Smooth muscle cell (in vitro differentiated cells): Measurements from ENCODE around the gene FAM9A. TPM values are rescaled to one million over a fixed set of nuclear protein-coding genes. Genes with fewer than 3 reads are reported as not detected.
"Not testable (repeated sequence)": the region's sequence is repeated elsewhere in the genome, so short reads cannot be mapped to it uniquely, and the experiment has no call there.

Experiments used
- DNase-seq: peaks from one replicate; lab custom pipeline; 2025; ENCODE audit not compliant: unreplicated experiment; lab: John Stamatoyannopoulos, UW
- H2AFZ ChIP-seq: fragments of 200-600 bp; sonication (generic); 2 replicates; pipeline ENCODE4 v1.6.0; 2016; ENCODE audit warnings: antibody characterized with exemption, low read depth, mild to moderate bottlenecking
- H3F3A ChIP-seq: fragments of 200-600 bp; sonication (generic); 2 replicates; pipeline ENCODE4 v1.6.0; 2017; ENCODE audit warnings: antibody characterized with exemption, low read depth
- H3K27ac ChIP-seq: fragments of 200-600 bp; sonication (generic); 2 replicates; pipeline ENCODE4 v1.5.1; 2016; ENCODE audit warnings: low read depth, mild to moderate bottlenecking
- H3K27me3 ChIP-seq: fragments of 200-600 bp; sonication (generic); 2 replicates; pipeline ENCODE4 v1.6.1; 2016; ENCODE audit warnings: low read depth, mild to moderate bottlenecking
- H3K36me3 ChIP-seq: fragments of 200-600 bp; sonication (generic); 2 replicates; pipeline ENCODE4 v1.5.1; 2016; ENCODE audit warnings: low read depth
- H3K4me1 ChIP-seq: fragments of 200-600 bp; sonication (generic); 2 replicates; pipeline ENCODE4 v1.5.1; 2016; ENCODE audit warnings: low read depth
- H3K4me2 ChIP-seq: fragments of 200-600 bp; sonication (generic); 2 replicates; pipeline ENCODE4 v1.6.0; 2016; ENCODE audit warnings: mild to moderate bottlenecking
- H3K4me3 ChIP-seq: fragments of 200-600 bp; sonication (generic); 2 replicates; pipeline ENCODE4 v1.5.1; 2016; ENCODE audit warnings: mild to moderate bottlenecking
- H3K79me2 ChIP-seq: fragments of 200-600 bp; sonication (generic); 2 replicates; pipeline ENCODE4 v1.6.0; 2016; ENCODE audit warnings: low read depth, mild to moderate bottlenecking
- H3K9ac ChIP-seq: fragments of 200-600 bp; sonication (generic); 2 replicates; pipeline ENCODE4 v1.6.0; 2016; ENCODE audit warnings: low read depth
- H3K9me3 ChIP-seq: fragments of 200-600 bp; sonication (generic); replicated peaks from 2 replicates; pipeline ENCODE4 v1.5.1; 2016; ENCODE audit warnings: low read depth
- H4K20me1 ChIP-seq: fragments of 200-600 bp; sonication (generic); 2 replicates; pipeline ENCODE4 v1.6.0; 2016; ENCODE audit warnings: low read depth
- WGBS: methylation state at CpG from one replicate; pipeline ENCODE4 v1.1.7; 2016; ENCODE audit warnings: low lambda C conversion rate; 5-methylcytosine and 5-hydroxymethylcytosine counted together
- polyA plus RNA-seq: library from polyadenylated mRNA; unstranded; fragments of >200 nt; fragmentation: Nextera tagmentation; extraction: Ambion mirVana; gene quantifications from 2 replicates; pipeline ENCODE4 v1.2.1, GENCODE V29; 2016
- total RNA-seq: library from RNA; depleted of rRNA; stranded (reverse); fragments of >200 nt; gene quantifications from 2 replicates; pipeline ENCODE4 v1.2.3, GENCODE V29; 2014
- TF ChIP-seq, protein P1 (sequence below): fragments of 200-600 bp; sonication (generic); IDR thresholded peaks from 2 replicates; pipeline ENCODE4 v1.5.1; 2017; ENCODE audit warnings: borderline replicate concordance, mild to moderate bottlenecking, antibody characterized with exemption; ENCODE audit not compliant: insufficient read depth, poor library complexity, severe bottlenecking

FAM9A gene
- total and polyA plus RNA-seq, 2 experiments from 2014 or later = not detected

DNA sequence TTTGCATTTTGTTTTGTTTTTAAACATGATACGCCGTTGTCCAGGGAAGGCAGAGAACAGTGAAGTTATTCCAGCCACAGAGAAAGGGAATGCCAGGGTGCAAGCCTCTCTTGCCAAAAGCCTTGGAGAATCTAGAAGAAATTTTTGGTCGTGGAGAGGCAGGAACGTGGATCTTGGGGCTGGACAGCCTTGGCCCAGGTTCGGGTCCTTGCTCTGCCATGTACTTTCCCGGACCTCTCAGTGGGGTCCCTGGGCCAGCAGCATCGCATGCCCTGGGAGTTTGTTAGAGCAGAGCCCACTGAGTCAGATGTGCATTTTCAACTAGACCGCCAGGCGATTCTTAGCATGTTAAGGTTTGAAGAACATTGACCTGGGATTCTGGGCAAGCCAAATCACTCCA, 18.6 kb downstream of the FAM9A start:
- no peaks in the 10 kb centered on the region for H3K9me3 ChIP-seq
- DNase-seq = no peak
- H3K27ac ChIP-seq = no peak overlapping the region
- H3K36me3 ChIP-seq = no peaks in the 10 kb centered on the region
- no peaks in the 10 kb centered on the region for H3K27me3 ChIP-seq
- H3K9ac ChIP-seq = no peak overlapping the region
- H3F3A ChIP-seq = no peaks in the 10 kb centered on the region
- H3K79me2 ChIP-seq = no peaks in the 10 kb centered on the region
- no peaks in the 10 kb centered on the region for H4K20me1 ChIP-seq
- no peak overlapping the region for H3K4me2 ChIP-seq
- H2AFZ ChIP-seq = no peak overlapping the region
- no peak overlapping the region for H3K4me3 ChIP-seq
- no peaks in the 10 kb centered on the region for H3K4me1 ChIP-seq
- TF ChIP-seq, protein P1, sequence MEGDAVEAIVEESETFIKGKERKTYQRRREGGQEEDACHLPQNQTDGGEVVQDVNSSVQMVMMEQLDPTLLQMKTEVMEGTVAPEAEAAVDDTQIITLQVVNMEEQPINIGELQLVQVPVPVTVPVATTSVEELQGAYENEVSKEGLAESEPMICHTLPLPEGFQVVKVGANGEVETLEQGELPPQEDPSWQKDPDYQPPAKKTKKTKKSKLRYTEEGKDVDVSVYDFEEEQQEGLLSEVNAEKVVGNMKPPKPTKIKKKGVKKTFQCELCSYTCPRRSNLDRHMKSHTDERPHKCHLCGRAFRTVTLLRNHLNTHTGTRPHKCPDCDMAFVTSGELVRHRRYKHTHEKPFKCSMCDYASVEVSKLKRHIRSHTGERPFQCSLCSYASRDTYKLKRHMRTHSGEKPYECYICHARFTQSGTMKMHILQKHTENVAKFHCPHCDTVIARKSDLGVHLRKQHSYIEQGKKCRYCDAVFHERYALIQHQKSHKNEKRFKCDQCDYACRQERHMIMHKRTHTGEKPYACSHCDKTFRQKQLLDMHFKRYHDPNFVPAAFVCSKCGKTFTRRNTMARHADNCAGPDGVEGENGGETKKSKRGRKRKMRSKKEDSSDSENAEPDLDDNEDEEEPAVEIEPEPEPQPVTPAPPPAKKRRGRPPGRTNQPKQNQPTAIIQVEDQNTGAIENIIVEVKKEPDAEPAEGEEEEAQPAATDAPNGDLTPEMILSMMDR = no peak
- 86% methylated on average over 9 of the region's 9 CpGs for WGBS

DNA sequence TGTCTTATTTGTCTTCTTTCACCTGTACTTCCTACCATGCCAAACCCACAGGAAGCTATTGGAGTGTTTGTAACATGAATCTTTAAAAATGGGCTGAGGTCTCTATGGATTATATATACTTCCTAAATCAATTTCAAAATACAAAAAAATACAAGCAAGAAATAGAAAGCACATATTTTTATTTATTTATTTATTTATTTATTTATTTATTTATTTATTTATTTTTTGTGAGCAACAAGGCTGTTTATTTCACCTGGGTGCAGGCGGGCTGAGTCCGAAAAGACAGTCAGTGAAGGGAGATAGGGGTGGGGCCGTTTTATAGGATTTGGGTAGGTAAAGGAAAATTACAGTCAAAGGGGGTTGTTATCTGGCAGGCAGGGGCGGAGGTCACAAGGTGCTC, 19.3 kb downstream of the FAM9A start:
- H4K20me1 ChIP-seq, H3K4me1 ChIP-seq, H3K27ac ChIP-seq, H3K36me3 ChIP-seq, DNase-seq, H3K27me3 ChIP-seq, H3K4me3 ChIP-seq, H3K9ac ChIP-seq, H2AFZ ChIP-seq, H3K9me3 ChIP-seq, H3F3A ChIP-seq, H3K4me2 ChIP-seq, H3K79me2 ChIP-seq: not testable (repeated sequence)
- 63% methylated on average over 4 of the region's 4 CpGs for WGBS

DNA sequence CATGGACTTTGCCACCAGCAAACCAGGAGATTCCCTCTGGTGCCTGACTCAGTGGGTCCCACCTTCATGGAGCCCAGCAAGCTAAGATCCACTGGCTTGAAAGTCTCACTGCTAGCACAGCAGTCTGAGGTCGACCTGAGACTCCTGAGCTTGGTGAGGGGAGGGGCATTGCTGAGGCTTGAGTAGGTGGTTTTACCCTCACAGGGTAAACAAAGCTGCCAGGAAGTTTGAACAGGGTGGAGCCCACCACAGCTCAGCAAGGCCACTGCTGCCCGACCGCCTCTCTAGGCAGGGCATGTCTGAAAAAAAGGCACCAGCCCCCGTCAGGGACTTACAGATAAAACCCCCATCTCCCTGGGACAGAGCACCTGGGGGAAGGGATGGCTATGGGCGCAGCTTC, 28.1 kb downstream of the FAM9A start:
- H3K9ac ChIP-seq = no peak overlapping the region
- no peaks in the 10 kb centered on the region for H3K27me3 ChIP-seq
- H3K4me1 ChIP-seq = no peaks in the 10 kb centered on the region
- TF ChIP-seq, protein P1 = no peak
- H3K4me3 ChIP-seq = no peak overlapping the region
- H2AFZ ChIP-seq = no peak overlapping the region
- H3K79me2 ChIP-seq = no peaks in the 10 kb centered on the region
- H3K4me2 ChIP-seq = no peak overlapping the region
- H4K20me1 ChIP-seq = no peaks in the 10 kb centered on the region
- no peak for DNase-seq
- 66% methylated on average over 5 of the region's 5 CpGs for WGBS
- no peaks in the 10 kb centered on the region for H3K36me3 ChIP-seq
- no peaks in the 10 kb centered on the region for H3F3A ChIP-seq
- H3K9me3 ChIP-seq = no peaks in the 10 kb centered on the region
- no peak overlapping the region for H3K27ac ChIP-seq

DNA sequence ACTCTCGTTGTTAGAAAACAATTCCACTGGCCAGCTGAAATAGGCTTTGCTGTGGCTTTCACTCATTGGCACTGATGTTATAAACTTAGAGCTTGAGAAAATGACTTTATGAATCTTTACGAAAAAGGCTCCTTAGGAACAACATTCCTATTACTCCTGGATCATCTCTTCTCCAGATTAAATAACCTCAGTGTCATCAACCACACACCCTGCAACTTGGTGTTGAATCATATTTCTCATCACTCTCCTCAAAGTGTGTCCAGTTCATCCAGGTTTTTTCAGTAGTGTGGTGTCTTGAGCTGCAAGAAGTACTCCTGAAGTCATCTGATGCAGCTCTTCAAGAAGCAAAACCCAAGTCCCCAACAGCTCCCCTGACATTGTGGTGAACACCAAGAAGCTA, 41.2 kb downstream of the FAM9A start:
- no peak overlapping the region for H3K9ac ChIP-seq
- DNase-seq = no peak
- H3F3A ChIP-seq = no peaks in the 10 kb centered on the region
- no peaks in the 10 kb centered on the region for H3K79me2 ChIP-seq
- H3K27me3 ChIP-seq = no peaks in the 10 kb centered on the region
- no peaks in the 10 kb centered on the region for H3K36me3 ChIP-seq
- WGBS = 66% methylated on average over 2 of the region's 2 CpGs
- H2AFZ ChIP-seq = no peak overlapping the region
- no peaks in the 10 kb centered on the region for H3K4me1 ChIP-seq
- no peaks in the 10 kb centered on the region for H4K20me1 ChIP-seq
- TF ChIP-seq, protein P1 = no peak
- H3K4me2 ChIP-seq = no peak overlapping the region
- no peaks in the 10 kb centered on the region for H3K9me3 ChIP-seq
- no peak overlapping the region for H3K4me3 ChIP-seq
- H3K27ac ChIP-seq = no peak overlapping the region

DNA sequence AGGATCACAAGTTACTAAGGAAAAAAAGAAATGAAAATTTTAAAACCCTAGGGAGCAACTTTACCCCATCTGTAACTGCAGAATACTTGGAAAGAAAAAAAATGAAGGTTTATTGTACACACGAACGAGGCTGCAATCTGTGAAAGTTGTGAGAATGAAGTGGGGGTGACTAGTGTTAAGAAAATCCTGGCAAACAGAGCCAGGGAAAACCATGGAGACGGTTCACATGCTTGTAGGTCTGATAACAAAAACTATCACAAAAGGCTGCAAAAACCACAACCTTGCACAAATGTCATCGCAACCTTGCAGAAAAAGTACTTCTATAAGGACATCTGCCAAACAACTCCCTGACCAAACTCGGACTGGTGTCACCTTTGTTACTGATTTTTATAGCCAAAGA, 42.5 kb downstream of the FAM9A start:
- not testable (repeated sequence) for H3K36me3 ChIP-seq, H4K20me1 ChIP-seq, H2AFZ ChIP-seq, H3K4me3 ChIP-seq, DNase-seq, H3K4me2 ChIP-seq, H3K4me1 ChIP-seq, H3K27ac ChIP-seq, H3K9ac ChIP-seq, H3K9me3 ChIP-seq, H3K27me3 ChIP-seq, H3F3A ChIP-seq, H3K79me2 ChIP-seq
- WGBS = 63% methylated on average over 5 of the region's 5 CpGs

DNA sequence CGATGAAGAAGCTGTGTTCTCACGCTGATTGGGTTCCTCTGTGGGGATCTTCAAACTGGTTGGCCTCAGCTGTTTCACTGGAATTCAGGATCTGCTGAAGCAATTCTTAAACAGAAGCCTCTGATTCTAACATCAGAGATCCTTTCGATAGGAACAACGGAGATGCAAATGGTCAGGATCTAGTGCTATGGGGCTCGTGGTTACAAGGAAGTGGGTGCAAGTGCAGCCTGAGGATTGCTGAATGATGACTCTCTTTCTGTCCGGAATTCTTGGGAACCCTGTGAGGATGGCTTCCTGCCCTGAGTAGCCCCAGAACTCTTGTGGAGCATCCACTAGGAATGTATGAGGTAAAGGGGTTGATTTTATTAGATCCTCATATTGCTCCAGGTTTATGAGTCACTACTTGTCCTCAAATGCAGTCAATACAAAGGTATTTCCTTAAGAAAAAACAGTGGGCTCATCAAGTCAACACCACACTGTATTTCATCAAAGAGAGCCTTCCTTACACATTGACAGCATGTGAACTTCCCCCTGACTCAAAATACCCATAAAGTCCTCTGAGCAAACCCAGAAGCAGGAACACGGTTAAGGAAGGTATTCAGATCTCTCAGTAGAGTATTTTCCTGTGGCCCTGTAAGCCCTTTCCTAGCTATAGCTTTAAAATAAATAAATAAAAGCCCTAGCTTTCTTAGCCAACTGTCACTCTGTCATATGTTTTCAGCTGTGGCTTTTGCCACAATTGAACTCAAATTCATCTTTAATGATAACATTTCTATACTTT, 43.4 kb downstream of the FAM9A start:
- DNase-seq, H3K4me3 ChIP-seq, H3F3A ChIP-seq, H3K9me3 ChIP-seq, H3K9ac ChIP-seq, H3K36me3 ChIP-seq, H4K20me1 ChIP-seq, H2AFZ ChIP-seq, H3K27ac ChIP-seq, H3K27me3 ChIP-seq, H3K4me1 ChIP-seq, H3K4me2 ChIP-seq, H3K79me2 ChIP-seq: not testable (repeated sequence)
- 75% methylated on average over 7 of the region's 7 CpGs for WGBS
